ENCODE results near the gene PSG5.
"Not testable (repeated sequence)": the region's sequence is repeated elsewhere in the genome, so short reads cannot be mapped to it uniquely, and the experiment has no call there.

PSG5 gene

DNA sequence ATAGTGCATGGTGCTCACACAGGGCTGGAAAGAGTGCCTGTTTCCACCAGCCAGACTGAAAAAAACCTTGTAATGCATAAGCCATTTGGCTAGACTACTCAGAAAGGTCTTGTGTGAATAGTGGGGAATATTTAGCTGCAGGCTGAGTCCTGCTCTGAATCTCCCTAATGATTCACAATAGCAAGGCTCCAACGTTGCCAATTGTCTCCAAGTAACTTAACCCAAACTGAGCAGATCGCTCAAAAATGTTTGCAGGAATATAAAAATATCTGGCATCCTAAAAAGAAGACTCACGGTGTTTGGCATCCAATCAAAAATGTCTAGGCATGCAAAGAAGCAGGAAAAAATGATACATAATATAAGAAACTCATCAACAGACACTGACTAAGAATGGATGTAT is 59.0 kb downstream of the PSG5 start:
- not testable (repeated sequence) for H3K36me3 ChIP-seq (ENCODE audit: control insufficient read depth, insufficient read depth, low read length, severe bottlenecking); H3K4me1 ChIP-seq (ENCODE audit: control insufficient read depth, insufficient read depth, low read length); H3K4me3 ChIP-seq (ENCODE audit: low read length); H3K9ac ChIP-seq (ENCODE audit: low read length); H3K27me3 ChIP-seq (replicated peaks; ENCODE audit: control insufficient read depth, insufficient read depth, low read length); H3K9me3 ChIP-seq (ENCODE audit: control insufficient read depth, low read length)
- peak; percentile 80 for DNase-seq (ENCODE audit: low read depth)

DNA sequence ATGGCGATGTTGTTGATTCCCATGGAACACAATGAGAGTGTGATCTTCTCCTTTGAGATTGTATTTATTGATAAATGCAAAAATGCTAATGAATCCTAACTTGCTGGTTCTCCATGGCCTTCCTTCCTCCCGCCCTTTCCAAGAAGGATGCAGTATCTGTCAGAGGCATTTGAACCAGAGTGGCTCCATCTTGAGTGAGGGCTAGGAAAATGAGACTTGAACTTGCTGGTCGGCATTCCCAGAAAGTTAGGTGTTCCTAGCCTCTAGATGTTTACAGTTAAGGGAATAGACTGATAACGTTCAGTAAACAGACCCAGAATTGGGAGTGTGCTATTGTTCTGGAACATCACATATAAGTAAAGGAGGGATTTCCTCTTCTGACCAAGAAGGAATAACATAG is 59.6 kb downstream of the PSG5 start:
- no peak for DNase-seq (ENCODE audit: low read depth)
- Histone ChIP-seq H3K9me3 (ENCODE audit: control insufficient read depth, low read length) (no peaks in the 10 kb centered on the region), H3K9ac (ENCODE audit: low read length) (no peak overlapping the region)

DNA sequence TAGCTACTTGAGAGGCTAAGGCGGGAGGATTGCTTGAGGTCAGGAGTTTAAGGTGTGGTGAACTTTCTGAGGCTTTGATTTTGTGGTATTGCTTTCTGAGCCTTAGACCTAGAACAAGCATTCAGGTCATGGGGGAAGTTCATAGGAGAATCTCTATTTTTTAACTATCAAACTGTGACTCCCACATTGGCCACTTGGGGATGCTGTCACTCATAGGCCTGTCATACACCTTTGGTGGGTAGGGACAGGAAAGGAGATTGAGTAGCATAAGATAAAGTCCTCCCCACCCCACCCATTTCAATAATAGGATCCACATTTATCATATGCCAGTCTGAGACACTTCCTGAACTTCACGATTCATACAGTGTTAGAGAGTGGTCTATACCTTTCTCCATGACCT is 62.0 kb downstream of the PSG5 start:
- H3K36me3 ChIP-seq (ENCODE audit: control insufficient read depth, insufficient read depth, low read length, severe bottlenecking) = no peaks in the 10 kb centered on the region
- no peaks in the 10 kb centered on the region for H3K27me3 ChIP-seq (replicated peaks; ENCODE audit: control insufficient read depth, insufficient read depth, low read length)
- no peak overlapping the region for H3K9ac ChIP-seq (ENCODE audit: low read length)
- DNase-seq (ENCODE audit: low read depth) = no peak
- H3K4me1 ChIP-seq (ENCODE audit: control insufficient read depth, insufficient read depth, low read length) = peaks cover 9% of the 10 kb centered on the region
- no peaks in the 10 kb centered on the region for H3K9me3 ChIP-seq (ENCODE audit: control insufficient read depth, low read length)
- no peak overlapping the region for H3K4me3 ChIP-seq (ENCODE audit: low read length)

More for the DNA sequence above, 59.6 kb downstream of the PSG5 start:
- H3K27me3 ChIP-seq (replicated peaks; ENCODE audit: control insufficient read depth, insufficient read depth, low read length) = no peaks in the 10 kb centered on the region
- no peaks in the 10 kb centered on the region for H3K36me3 ChIP-seq (ENCODE audit: control insufficient read depth, insufficient read depth, low read length, severe bottlenecking)
- no peak overlapping the region for H3K4me3 ChIP-seq (ENCODE audit: low read length)
- peaks cover 9% of the 10 kb centered on the region for H3K4me1 ChIP-seq (ENCODE audit: control insufficient read depth, insufficient read depth, low read length)

DNA sequence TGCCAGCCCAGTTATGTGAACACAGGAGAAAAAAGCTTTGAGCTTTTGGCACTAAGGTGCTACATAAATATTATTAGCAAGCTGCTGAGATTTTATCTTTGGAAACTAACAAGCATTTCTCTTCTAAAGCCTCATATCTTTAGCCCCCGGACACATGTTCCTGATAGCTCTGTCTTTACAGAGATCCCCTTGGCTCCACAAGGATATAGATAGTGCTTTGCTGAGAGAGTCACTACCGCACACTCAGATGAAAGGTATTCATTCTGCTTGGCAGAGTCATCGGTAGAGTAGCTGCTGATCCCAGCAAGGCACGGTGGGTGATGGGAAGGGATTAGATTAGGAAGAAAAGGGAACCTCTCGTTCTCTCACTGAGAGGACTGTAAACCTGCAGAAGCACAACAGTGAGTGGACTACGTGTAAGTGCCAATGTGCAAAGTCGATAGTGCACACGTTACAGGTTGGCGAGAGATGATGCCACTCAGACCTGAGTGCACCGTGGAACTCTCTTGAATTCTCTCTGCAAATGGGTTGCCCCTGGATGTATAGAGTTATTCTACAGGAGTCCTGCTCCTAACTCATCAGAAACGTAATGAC is 65.8 kb downstream of the PSG5 start:
- DNase-seq (ENCODE audit: low read depth) = peak; percentile 64
- H3K9me3 ChIP-seq (ENCODE audit: control insufficient read depth, low read length); H3K4me1 ChIP-seq (ENCODE audit: control insufficient read depth, insufficient read depth, low read length); H3K9ac ChIP-seq (ENCODE audit: low read length); H3K4me3 ChIP-seq (ENCODE audit: low read length); H3K36me3 ChIP-seq (ENCODE audit: control insufficient read depth, insufficient read depth, low read length, severe bottlenecking); H3K27me3 ChIP-seq (replicated peaks; ENCODE audit: control insufficient read depth, insufficient read depth, low read length): not testable (repeated sequence)

DNA sequence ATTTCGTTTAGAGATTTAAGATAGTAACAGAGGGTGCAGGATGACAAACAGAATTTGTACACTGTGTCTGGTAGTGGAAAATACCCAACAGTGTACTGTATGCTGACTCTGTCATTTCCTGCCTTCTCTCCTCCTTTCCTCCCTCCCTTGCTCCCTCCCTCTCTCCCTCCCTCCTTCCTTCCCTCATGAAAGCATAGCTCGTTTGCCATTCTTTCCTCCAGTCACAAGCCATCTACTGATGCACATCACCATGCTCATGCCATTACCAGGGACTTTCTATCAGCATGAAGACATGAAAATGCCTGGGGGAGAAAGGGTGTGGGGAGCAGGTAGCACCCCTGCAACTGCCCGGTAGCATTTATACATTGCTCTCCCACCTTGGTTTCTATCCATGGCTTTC is 66.8 kb downstream of the PSG5 start:
- H3K4me3 ChIP-seq (ENCODE audit: low read length); H3K4me1 ChIP-seq (ENCODE audit: control insufficient read depth, insufficient read depth, low read length); H3K9ac ChIP-seq (ENCODE audit: low read length); H3K27me3 ChIP-seq (replicated peaks; ENCODE audit: control insufficient read depth, insufficient read depth, low read length); H3K36me3 ChIP-seq (ENCODE audit: control insufficient read depth, insufficient read depth, low read length, severe bottlenecking); H3K9me3 ChIP-seq (ENCODE audit: control insufficient read depth, low read length); DNase-seq (ENCODE audit: low read depth): not testable (repeated sequence)

Measured in adipocyte (in vitro differentiated cells).